ENCODE data around the gene APP.
A peak's percentile ranks its signal among the peaks of the same experiment; 100 is the strongest.

Gene APP

GRCh38 chr21:26147535-26147934, 23.0 kb downstream of the APP start:
- no peak for TF ChIP-seq CTCF (IDR thresholded peaks at IDR 0.05; ENCODE audit: insufficient read depth, low read length, missing control alignments)
- ChIA-PET CTCF (interaction anchor here (1.9 kb wide), 1 partner anchor 252 kb away, joined by 5 read pairs; no protein-coding TSS in a partner anchor), POLR2A (no interaction called here)
- no peak overlapping the region for H3K4me3 ChIP-seq (ENCODE audit: low read depth, low read length)
- no peak for DNase-seq (ENCODE audit: low read depth, low spot score)

GRCh38 chr21:26146681-26147080, 23.9 kb downstream of the APP start:
- POLR2A ChIA-PET = no interaction called here
- no peak for TF ChIP-seq CTCF (IDR thresholded peaks at IDR 0.05; ENCODE audit: insufficient read depth, low read length, missing control alignments)
- no peak overlapping the region for H3K4me3 ChIP-seq (ENCODE audit: low read depth, low read length)
- CTCF ChIA-PET = interaction anchor here (1.9 kb wide), 1 partner anchor 251 kb away, joined by 5 read pairs; no protein-coding TSS in a partner anchor
- DNase-seq (ENCODE audit: low read depth, low spot score) = no peak

- TF ChIP-seq CTCF (IDR thresholded peaks at IDR 0.05; ENCODE audit: insufficient read depth, low read length, missing control alignments) = no peak
- ChIA-PET POLR2A (no interaction called here), CTCF (no interaction called here)
- H3K4me3 ChIP-seq (ENCODE audit: low read depth, low read length) = no peak overlapping the region
- DNase-seq (ENCODE audit: low read depth, low spot score) = no peak
Observed at GRCh38 chr21:26144031-26144430, 26.5 kb downstream of the APP start.

- POLR2A ChIA-PET = no interaction called here
- no peak for DNase-seq (ENCODE audit: low read depth, low spot score)
- CTCF ChIA-PET = no interaction called here
- TF ChIP-seq CTCF (IDR thresholded peaks at IDR 0.05; ENCODE audit: insufficient read depth, low read length, missing control alignments) = no peak
- no peak overlapping the region for H3K4me3 ChIP-seq (ENCODE audit: low read depth, low read length)
Observed at GRCh38 chr21:26142363-26142762, 28.2 kb downstream of the APP start.

GRCh38 chr21:26140926-26141325, 29.6 kb downstream of the APP start:
- no peak for TF ChIP-seq CTCF (IDR thresholded peaks at IDR 0.05; ENCODE audit: insufficient read depth, low read length, missing control alignments)
- CTCF ChIA-PET = no interaction called here
- no peak overlapping the region for H3K4me3 ChIP-seq (ENCODE audit: low read depth, low read length)
- DNase-seq (ENCODE audit: low read depth, low spot score) = no peak
- POLR2A ChIA-PET = no interaction called here

GRCh38 chr21:26140164-26140579, 30.4 kb downstream of the APP start:
- TF ChIP-seq CTCF (IDR thresholded peaks at IDR 0.05; ENCODE audit: insufficient read depth, low read length, missing control alignments) = no peak
- DNase-seq (ENCODE audit: low read depth, low spot score) = peak; percentile 57
- POLR2A ChIA-PET = interaction anchor here (0.7 kb wide), 1 partner anchor 29 kb away, joined by 3 read pairs; no protein-coding TSS in a partner anchor
- CTCF ChIA-PET = interaction anchor here (0.6 kb wide), 1 partner anchor 9 kb away, joined by 3 read pairs; no protein-coding TSS in a partner anchor
- no peak overlapping the region for H3K4me3 ChIP-seq (ENCODE audit: low read depth, low read length)
